Measurements from ENCODE around the gene ARHGEF3.

The ARHGEF3 gene

GRCh38 chr3:56764184-56764583 is 37.6 kb downstream of the ARHGEF3 start:
- TF ChIP-seq ZNF561 (tag by site-specific recombination; IDR thresholded peaks at IDR 0.05; ENCODE audit: borderline replicate concordance) (no peak), ZIC2 (tag by site-specific recombination; IDR thresholded peaks at IDR 0.05) (no peak), GLI2 (tag by site-specific recombination; IDR thresholded peaks at IDR 0.05; ENCODE audit: borderline replicate concordance, low read depth) (no peak), RBAK (tag by site-specific recombination; IDR thresholded peaks at IDR 0.05) (no peak), ZNF629 (tag by site-specific recombination; IDR thresholded peaks at IDR 0.05) (no peak), ZNF112 (tag by site-specific recombination; IDR thresholded peaks at IDR 0.05) (no peak), ZBTB44 (tag by site-specific recombination; IDR thresholded peaks at IDR 0.05) (no peak), ZNF768 (tag by site-specific recombination; IDR thresholded peaks at IDR 0.05) (no peak), HOXA7 (CRISPR knock-in tag; IDR thresholded peaks at IDR 0.05; ENCODE audit: borderline replicate concordance) (no peak), HOXD13 (CRISPR knock-in tag; IDR thresholded peaks at IDR 0.05; ENCODE audit: borderline replicate concordance) (no peak), CTCF (tag by site-specific recombination; IDR thresholded peaks at IDR 0.05) (no peak), ZSCAN16 (tag by site-specific recombination; IDR thresholded peaks at IDR 0.05) (no peak), ZNF366 (tag by site-specific recombination; conservative IDR thresholded peaks at IDR 0.05) (no peak), ZNF664 (tag by site-specific recombination; IDR thresholded peaks at IDR 0.05) (no peak)
- Histone ChIP-seq H3K36me3 (ENCODE audit: control insufficient read depth in 2 of 2, insufficient read depth in 1 of 2, low read length in 2 of 2) (no peaks in the 10 kb centered on the region), H3K4me3 (ENCODE audit: low read depth, low read length) (no peak overlapping the region), H3K9me3 (ENCODE audit: control insufficient read depth, insufficient read depth, low read depth, low read length) (no peaks in the 10 kb centered on the region), H3K4me1 (ENCODE audit: control insufficient read depth, insufficient read depth, low read length) (0 out of 2 replicates have a peak, but pooled peaks cover 2% of the 10 kb centered on the region), H3K27ac (ENCODE audit: extremely low read depth, low read depth, low read length) (no peak overlapping the region)
- ChIA-PET POLR2A (no interaction called here), CTCF (interaction anchor here (0.5 to 1.0 kb wide), 4 partner anchors 36 to 142 kb away, joined by 3 to 4 read pairs (median 3); no protein-coding TSS in a partner anchor)

- CTCF ChIA-PET: no interaction called here
- Histone ChIP-seq H3K9me3 (ENCODE audit: control insufficient read depth, insufficient read depth, low read depth, low read length) (no peaks in the 10 kb centered on the region), H3K36me3 (ENCODE audit: control insufficient read depth in 2 of 2, insufficient read depth in 1 of 2, low read length in 2 of 2) (no peaks in the 10 kb centered on the region), H3K4me1 (ENCODE audit: control insufficient read depth, insufficient read depth, low read length) (0 out of 2 replicates have a peak, but pooled peaks cover 2% of the 10 kb centered on the region), H3K27ac (ENCODE audit: extremely low read depth, low read depth, low read length) (no peak overlapping the region), H3K4me3 (ENCODE audit: low read depth, low read length) (no peak overlapping the region)
- POLR2A ChIA-PET: no interaction called here
- TF ChIP-seq PRDM4 (tag by site-specific recombination; IDR thresholded peaks at IDR 0.05) (no peak), ZNF221 (tag by site-specific recombination; IDR thresholded peaks at IDR 0.05; ENCODE audit: borderline replicate concordance) (no peak), ZNF266 (tag by site-specific recombination; IDR thresholded peaks at IDR 0.05; ENCODE audit: low read depth) (no peak), ZNF121 (tag by site-specific recombination; IDR thresholded peaks at IDR 0.05) (no peak), ZNF398 (tag by site-specific recombination; IDR thresholded peaks at IDR 0.05) (no peak), ZNF521 (tag by site-specific recombination; IDR thresholded peaks at IDR 0.05) (no peak)
Measured at GRCh38 chr3:56763233-56763632, 38.5 kb downstream of the ARHGEF3 start.

All from HEK293 (cell line).